ENCODE results near the gene TENM4.

Gene TENM4

DNA sequence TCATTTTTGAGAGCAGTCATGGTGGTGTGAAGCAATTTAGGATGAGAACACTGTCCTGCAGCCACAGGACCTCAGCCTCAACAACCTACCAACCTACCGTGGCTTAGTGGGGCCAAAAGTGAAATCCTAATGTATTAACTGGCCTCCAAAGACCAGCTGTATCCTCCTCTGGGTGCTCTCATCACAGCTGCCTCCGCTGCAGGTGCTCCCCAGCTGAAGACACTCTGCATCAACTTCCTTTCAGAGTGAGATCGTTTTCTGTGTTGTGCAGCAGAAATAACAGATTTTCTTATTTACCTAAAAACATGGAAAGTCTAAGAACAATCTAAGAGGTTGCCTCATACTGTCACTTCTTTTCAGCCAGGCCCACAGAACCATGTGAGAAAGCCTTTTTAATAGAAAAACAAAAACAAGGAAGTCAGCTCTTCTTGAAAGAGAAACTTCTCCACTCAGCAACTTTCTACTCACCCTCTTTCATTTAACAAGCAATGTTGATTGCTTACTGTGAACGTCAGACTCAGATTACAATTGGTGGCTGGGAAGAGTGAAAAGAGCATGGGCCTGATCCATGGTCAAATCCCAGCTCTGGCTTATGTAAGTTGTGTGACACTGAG, 136.1 kb downstream of the TENM4 start:
- no peak for DNase-seq (ENCODE audit: low read depth, low spot score)

DNA sequence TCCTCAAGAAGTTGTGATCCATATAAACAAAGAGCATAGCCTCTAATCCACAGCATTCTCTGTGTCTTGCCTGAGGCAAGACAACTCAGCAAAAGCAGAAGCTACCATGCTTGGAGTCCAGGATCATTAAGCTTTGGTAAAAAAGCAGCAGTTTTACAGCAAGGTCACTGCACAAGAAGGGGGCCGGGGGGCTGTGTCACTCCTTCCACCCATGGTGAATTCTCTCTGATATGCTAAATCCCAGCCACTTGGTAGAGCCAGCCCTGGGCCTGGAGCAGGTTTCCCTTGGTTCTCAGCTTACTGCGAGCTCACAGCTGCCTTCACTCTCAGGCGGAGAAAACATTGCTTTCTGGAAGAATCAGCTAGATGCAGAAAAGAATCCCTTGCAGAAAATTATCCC, 144.7 kb downstream of the TENM4 start:
- DNase-seq (ENCODE audit: low read depth, low spot score): peak; percentile 92

DNA sequence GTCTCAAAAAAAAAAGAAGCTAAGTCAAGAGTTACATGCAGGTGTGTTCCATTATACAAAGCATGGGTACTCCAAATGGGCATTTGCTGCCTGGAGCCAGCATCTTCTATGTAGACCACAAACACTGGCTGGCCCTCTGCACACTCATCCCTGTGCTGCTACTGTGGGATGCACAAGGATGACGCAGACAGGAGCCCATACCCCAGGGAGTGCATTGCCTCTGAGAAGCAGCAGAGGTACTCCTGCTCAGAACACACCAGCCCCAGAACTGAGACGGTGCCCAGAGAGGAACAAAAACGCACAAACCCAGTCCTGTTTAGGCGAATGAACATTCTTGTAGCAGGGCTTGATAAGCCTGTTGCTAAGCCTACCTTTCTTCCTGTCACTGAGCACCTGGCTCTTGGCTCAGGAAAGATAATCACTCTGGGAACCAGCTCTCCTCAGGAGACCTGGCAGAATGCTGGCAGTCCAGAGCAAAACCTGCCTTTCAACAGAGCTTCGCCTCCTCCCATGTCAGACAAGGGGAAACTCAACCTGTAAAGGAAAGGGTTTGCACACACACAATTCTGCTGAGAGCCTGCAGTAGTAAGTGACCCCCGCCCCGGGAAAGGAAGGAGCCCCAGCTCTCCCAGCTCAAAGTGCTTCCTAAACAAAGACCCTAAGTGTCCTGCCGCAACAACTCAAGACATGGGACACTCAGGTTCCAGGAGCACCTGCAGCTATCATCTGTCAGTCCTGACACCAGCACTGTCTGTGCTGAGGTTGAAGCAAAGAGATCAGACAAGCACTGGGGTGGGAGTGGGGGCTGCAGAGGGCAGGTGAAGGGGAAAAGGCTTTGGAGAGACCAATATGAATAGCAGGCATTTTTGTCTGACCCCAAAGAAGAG, 145.7 kb downstream of the TENM4 start:
- DNase-seq (ENCODE audit: low read depth, low spot score): peak; percentile 69

DNA sequence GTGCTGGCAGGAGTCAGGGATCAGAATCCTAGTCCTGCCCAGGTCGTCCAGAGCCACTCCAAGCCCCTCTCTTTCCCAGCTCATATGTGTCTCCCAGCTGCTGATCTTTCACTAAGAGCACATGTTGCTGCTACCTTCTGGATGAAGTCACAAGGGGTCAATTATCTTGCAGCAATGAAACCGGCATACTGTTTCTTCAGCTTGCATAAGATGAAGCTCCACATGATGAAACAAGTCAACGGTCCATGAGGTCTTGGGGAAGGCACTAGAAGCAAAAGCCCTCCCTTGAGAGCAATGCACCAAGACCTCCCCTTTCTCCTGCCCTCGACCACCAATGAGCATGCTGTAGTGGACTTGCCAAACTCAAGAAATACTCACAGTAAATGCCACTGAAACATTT, 148.9 kb downstream of the TENM4 start:
- DNase-seq (ENCODE audit: low read depth, low spot score): no peak

DNA sequence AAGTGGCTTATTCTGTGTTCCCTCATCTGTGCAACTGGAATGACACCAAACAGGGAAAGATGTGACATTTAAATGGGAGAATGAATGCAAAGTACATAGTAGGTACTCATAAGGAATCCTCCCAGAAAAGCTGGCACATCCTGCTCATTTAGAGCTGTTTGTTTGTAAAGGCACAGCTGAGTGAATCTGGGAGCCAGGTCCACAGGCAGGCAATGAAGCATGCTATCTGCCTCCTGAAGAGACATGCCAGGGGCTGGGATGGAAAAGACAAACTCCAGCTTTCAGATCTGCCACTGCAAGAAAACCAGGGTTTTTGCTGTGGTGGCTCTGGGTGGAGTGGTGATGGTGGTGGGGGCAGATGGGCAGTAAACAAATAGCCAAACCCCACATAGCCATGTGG, 150.1 kb downstream of the TENM4 start:
- no peak for DNase-seq (ENCODE audit: low read depth, low spot score)

DNA sequence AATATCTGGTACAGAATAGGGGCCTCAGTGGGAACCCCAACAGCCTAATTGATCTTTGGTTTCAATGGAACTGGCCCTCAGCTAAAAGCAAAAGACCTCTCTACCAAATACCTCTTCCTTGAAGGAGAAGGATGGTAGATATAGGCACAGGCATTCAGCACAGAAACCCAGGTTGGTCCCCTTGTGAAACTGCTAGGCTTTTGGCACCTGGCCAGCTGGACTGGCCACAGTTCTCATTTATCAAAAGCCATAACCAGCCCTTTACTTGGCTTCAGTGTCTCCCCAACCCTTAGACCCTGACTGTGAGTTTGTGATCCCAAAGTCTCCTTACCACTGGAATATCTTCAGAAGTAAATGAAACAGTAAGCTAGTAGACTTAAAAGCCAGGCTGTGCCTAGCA, 152.9 kb downstream of the TENM4 start:
- DNase-seq (ENCODE audit: low read depth, low spot score): no peak

DNA sequence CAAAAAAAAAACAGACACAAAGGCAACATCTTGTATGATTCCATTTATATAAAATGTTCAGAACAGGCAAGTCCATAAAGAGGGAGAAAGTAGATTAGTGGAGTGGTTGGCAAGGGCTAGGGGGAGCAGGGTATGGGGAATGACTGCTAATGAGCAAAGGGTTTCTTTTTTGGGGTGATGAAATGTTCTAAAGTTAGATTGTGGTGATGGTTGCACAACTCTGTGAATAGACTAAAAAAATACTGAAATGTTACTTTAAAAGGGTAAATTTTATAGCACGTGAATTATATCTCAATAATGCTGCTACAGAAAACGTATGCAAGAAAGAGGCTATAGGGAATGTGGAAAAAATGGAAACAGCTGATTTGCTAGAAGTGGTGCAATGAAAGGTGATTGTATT, 155.1 kb downstream of the TENM4 start:
- DNase-seq (ENCODE audit: low read depth, low spot score): no peak

DNA sequence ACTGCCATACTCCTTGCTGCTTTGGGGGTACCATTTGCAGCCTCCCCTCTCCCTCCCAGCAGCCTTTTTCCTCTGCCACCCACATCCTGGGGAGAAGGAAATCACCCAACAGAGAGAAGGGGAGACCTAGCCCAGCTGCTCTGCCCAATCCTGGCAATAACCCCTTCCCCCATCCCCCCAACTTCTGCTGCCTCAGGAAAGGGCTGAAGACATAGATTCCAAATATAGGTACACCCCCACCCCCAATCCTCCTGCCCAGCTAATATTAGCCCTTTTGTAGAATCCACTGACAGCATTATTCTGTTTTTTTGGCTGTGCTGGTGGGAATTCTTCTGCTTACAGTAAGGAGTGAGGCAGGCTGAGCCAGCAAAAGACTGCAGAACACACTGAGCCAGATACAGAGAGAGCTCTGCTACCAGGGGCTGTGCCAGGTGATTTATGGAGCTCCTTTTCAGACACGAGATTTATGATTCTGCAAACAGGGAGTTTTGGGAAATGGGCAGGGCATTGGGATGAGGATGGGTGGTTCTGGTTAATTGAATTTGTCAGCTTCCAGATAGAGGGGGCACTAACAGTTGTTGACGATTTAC, 164.0 kb downstream of the TENM4 start:
- DNase-seq (ENCODE audit: low read depth, low spot score): no peak

DNA sequence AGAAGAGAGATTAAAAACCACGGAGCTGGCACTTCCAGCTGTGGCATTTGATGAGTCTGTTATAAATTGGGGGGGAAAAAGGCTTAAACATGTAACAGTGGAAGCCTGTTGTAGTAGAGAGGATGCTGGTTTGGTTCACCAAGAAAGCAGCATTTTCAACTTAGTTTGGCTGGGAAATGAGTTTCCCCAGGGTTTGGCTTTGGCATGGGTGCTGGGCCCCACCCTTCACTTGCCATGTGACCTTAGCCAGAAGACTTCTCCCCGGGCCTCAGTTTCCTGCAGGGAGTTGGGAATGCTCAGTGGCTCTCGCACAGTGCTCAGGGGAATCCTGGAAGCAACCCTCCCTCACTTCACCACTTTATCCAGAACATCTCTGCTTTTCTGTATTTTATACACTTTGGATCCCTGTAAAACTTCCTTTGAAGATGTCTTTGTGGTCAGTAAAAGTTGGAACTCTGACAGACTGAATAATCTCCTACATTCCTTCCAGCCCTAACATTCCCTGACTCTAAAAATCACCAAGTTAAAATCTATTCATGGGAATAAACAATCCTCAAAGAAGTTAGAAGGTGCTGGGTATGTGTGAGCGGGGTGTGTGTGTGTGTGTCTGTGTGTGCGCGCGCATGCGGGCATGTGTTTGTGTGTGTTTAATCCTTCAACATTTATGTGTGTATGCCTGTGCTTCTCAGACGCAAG, 166.0 kb downstream of the TENM4 start:
- DNase-seq (ENCODE audit: low read depth, low spot score): no peak

DNA sequence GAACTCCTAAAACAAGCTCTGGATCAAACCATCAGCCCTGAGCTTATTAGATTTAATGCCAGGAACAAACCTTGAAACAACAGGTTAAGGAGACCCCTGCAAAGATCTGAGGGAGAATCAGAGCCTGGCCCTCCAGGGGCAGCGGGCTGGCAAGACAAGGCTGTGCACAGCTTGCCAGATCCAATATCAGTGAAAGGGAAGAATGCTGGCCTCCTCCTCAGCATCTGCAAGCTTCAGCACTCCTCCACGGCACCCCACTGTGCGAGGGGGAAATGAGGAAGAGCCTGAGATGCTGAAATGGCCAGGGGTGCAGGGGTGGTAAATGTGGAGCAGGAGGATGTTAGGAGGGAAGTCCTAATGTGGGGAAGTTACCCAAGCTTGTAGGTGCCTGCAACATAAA, 167.0 kb downstream of the TENM4 start:
- DNase-seq (ENCODE audit: low read depth, low spot score): no peak

DNA sequence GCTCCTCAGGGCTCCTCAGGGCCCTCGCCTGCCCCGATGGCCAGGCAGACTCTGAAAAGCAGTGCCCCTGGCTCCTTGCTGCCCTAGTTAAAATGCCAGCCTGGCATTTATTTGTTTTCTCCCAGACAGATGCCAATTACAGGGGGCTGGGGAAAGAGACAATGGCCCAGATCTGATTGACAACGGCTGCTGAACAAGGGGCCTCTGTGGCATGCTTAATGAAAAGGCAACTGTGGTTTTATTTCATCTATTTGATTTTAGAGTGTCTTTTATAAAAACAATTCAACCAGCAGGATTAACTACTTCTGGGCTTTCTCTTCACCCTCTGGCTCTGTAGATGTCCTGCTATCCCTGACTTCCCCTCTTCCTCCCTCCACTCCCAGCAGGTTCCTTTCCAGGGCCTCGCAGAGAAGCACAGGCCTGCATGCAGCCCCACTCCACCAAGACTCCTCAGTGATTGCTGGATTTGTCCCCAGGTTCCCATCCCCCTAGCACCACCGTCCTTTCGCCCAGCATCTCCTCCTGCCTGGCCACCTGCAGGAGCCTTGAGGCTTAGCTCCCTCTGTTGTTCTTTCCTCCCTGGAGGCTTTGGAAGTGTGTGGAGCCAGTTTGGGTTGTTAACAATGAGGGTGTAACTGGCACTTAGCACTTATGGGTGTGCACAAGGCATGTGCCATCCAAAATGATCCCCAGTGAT, 171.1 kb downstream of the TENM4 start:
- peak; percentile 53 for DNase-seq (ENCODE audit: low read depth, low spot score)

DNA sequence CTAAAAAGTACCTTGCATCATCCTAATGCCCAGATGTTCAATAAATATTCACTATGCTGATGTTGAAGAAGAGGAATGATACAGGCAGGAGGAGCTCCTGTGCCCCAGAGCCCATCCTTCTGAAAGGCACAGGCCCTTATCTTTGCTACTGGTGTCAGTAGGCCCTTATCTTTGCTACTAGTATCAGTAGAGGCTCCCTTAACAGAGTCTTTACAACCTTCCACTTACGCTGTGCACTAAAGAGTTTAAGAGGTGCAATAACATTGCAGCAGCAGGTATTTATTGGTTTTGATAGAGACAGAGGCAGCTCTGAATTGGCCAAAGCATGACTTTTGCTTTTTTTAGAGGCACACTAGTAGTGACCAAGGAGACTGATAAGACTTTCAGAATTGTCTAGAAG, 174.4 kb downstream of the TENM4 start:
- no peak for DNase-seq (ENCODE audit: low read depth, low spot score)

DNA sequence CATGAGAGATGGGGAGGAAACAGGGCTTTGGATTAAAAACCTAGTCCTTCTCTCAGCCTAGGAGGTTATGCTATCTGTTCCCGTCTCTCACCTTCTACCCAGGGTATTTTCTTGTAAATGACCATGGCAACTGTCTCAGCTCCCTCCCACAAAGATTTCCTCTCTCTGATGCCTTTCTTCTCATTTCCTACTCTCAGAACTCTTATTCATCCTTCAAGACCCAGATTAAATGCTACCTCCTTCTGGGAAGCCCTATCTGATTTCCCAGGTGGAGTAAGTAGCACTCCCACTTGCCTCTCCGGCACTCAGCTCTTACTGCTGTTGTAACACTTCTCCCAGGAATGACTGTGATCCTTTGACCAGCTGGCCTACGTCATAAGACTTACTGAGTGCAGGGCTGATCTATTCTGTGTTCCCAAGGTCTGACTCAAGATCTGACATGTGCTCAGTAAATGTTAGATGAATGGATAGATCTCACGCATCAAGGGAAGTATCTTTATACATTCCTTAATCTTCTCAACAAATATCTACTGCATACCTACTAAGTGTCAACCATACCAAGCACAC, 175.0 kb downstream of the TENM4 start:
- DNase-seq (ENCODE audit: low read depth, low spot score): no peak

DNA sequence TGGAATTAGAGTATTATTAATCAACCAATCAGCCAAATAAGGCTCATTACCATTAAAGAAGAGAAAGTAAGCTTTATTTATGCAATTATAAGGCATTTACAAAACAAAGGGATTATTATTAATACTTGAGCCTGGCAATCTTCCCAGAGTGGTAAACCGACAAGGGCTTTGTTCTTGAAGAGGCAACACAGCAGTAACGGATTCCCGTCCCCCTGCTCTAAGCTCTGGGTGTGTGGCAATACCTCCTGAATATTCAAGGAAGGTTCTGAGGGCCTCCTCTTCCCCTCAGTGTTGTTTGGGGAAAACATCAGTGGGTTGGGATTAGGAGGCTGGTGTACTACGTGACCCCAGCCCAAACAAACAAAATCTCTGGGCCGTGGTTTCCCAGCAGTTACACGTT, 176.5 kb downstream of the TENM4 start:
- DNase-seq (ENCODE audit: low read depth, low spot score): no peak

DNA sequence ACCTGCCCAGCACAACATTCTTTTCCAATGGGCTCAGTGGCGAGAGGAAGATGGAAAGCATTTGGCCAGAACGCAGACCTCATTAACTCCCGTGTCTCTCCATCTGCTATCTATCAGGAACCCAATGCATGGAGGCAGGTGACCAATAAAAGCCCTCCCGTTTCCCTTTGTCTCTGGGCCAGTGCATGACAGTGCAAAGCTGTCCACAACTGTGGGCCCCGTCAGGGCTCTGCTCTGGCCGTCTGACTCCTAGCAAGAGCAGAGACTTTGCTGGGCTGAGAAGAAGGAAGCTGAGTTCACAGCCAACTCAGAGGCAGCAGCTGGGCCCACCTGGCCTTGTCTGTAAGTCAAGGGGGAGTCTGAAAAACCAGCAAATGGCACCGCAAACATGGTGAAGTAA, 177.8 kb downstream of the TENM4 start:
- DNase-seq (ENCODE audit: low read depth, low spot score): peak; percentile 49

DNA sequence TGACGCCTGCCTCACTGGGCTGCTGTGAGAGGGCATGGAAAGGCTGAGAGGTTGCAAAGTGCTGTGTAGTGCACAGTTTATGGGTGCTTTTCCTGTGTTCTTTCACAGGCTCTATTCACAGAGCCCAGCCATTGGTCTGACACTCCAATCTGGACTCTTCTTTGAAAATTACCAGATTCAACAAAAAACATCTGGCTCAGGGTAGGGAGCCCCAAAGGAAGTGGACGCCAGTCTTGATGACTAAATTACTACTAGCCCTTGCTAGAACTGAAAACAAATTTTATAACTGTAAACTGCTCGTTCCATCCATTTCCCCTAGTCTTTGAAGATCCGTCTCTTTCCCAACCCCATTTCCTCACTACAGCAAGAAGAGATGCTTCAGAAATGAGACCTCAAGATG, 178.6 kb downstream of the TENM4 start:
- no peak for DNase-seq (ENCODE audit: low read depth, low spot score)

DNA sequence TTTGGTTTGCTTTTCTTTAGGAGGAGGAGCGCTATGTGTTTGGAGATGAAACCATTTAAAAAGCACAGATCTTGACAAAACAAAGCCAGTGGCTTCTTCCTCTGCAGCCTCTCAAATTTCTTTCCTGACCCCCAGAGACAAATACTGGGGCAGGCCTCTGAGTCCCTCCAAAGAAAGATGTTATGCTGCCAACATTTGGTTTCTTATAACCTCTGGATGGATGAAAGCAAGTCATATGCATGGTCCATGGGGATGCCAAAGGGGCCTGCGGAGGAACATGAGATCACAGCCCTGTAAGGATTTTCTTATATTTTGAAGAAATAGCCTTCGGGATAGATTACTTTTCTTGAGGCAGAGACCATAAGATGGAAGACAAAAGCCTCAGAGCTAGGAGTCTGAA, 179.1 kb downstream of the TENM4 start:
- no peak for DNase-seq (ENCODE audit: low read depth, low spot score)

DNA sequence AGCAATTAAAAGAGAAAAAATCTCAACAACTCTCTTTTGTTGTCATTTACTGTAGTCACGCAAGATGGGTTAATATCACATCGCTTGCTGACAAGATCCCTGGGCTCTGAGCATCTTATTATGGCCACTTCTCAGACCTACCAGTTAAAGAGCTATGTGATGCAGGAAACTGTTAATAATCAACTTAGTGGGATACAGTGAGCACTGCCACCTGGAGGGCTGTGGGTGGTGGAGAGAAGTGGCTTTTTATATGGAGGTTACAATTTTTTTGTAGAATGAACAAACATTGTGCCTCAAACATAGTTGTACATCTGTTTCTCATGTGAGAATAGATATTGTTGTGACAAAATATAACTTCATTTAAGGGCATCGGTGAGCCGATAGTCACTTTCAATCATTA, 181.0 kb downstream of the TENM4 start:
- no peak for DNase-seq (ENCODE audit: low read depth, low spot score)

DNA sequence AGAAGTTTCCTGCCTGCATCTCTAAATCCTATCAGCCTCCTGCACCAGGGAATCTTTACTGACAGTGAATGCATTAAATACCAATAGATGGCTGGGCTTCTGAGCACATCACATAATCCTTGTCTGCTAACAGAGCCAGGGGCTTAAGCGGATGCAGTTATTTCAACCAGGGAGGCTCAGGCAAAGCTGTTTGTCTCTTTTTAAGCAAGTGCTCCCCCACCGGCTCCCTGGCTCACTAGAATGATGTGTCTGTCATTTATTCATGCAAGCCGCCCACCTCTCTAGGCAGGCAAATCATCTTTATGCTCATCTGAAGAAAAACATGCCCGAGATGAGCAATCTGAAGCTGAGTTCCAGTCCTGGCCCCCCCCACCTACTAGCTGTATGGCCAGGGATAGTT, 182.3 kb downstream of the TENM4 start:
- no peak for DNase-seq (ENCODE audit: low read depth, low spot score)

DNA sequence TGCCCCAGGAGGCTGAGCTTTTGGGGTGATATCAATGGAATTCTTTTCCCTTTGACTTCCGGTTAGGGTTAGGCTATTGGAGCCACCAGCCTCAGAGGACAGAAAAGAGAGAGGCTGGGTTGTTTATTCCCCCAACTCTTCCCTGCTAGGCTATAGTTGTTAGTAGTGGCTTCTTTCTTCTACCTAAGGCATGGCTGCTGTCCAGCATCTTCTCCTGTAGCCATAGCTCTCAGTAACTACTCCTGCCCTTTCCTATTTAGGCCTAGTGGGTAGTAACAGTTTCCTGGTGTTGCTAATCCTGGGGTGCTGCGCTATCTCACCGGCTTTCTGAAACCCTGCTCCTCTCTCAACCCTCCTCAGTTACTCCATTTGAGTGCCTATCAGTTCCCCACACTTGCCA, 184.9 kb downstream of the TENM4 start:
- DNase-seq (ENCODE audit: low read depth, low spot score): no peak

DNA sequence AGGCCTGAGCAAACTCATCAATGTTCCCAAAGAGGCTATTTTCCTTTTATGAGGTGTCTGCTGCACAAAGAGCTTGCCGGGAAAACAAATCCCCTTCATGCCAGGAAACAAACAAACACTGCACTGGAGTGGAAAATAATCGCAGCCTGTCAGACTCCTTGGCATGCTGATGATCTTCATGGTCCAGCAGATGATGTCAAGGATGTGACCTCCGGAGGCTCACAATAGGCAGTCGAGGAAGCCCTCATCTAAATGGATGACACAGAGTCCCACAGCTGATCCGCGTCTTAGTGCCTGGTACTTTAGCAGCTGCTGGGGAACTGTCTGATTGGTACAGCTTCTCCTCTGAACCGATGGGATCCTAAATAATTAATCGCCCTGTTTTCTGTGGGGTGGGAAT, 187.6 kb downstream of the TENM4 start:
- DNase-seq (ENCODE audit: low read depth, low spot score): no peak
